GM21619 (cell line): Measurements from ENCODE around the gene RAPGEF2.
"Not testable (repeated sequence)": the region's sequence is repeated elsewhere in the genome, so short reads cannot be mapped to it uniquely, and the experiment has no call there.

ENCODE experiments used
- ATAC-seq: cut with Tn5 transposase; IDR thresholded peaks from one replicate; pipeline ENCODE4 v1.9.1; 2021; ENCODE audit not compliant: unreplicated experiment

The RAPGEF2 gene

GRCh38 chr4:159102622-159103383 is at the start of gene RAPGEF2:
Gene RAPGEF2, plus strand, starts transcription at chr4:159103079. Its CDS starts 1,084 bp downstream, at chr4:159104163.
- peak; percentile 77 for ATAC-seq

- ATAC-seq: no peak
Observed at GRCh38 chr4:159055833-159056232, 47.0 kb upstream of the RAPGEF2 start.

- ATAC-seq: no peak
Observed at GRCh38 chr4:159060161-159060560, 42.7 kb upstream of the RAPGEF2 start.

GRCh38 chr4:159062381-159062780 is 40.5 kb upstream of the RAPGEF2 start:
- no peak for ATAC-seq

GRCh38 chr4:159065513-159066240 is 37.2 kb upstream of the RAPGEF2 start:
- ATAC-seq: no peak

- not testable (repeated sequence) for ATAC-seq
Observed at GRCh38 chr4:159068139-159068538, 34.7 kb upstream of the RAPGEF2 start.

GRCh38 chr4:159069922-159070321 is 33.0 kb upstream of the RAPGEF2 start:
- no peak for ATAC-seq

- no peak for ATAC-seq
Observed at GRCh38 chr4:159070742-159071141, 32.1 kb upstream of the RAPGEF2 start.

GRCh38 chr4:159071178-159071968 is 31.5 kb upstream of the RAPGEF2 start:
- ATAC-seq: no peak

- no peak for ATAC-seq
Observed at GRCh38 chr4:159071969-159072765, 30.7 kb upstream of the RAPGEF2 start.

GRCh38 chr4:159075531-159075932 is 27.3 kb upstream of the RAPGEF2 start:
- ATAC-seq: no peak

- not testable (repeated sequence) for ATAC-seq
Observed at GRCh38 chr4:159077018-159077417, 25.9 kb upstream of the RAPGEF2 start.

- peak; percentile 98 for ATAC-seq
Observed at GRCh38 chr4:159077702-159078495, 25.0 kb upstream of the RAPGEF2 start.

GRCh38 chr4:159079074-159079473 is 23.8 kb upstream of the RAPGEF2 start:
- no peak for ATAC-seq

GRCh38 chr4:159086606-159087005 is 16.3 kb upstream of the RAPGEF2 start:
- no peak for ATAC-seq

- ATAC-seq: no peak
Observed at GRCh38 chr4:159090255-159090654, 12.6 kb upstream of the RAPGEF2 start.

GRCh38 chr4:159094156-159094555 is 8.7 kb upstream of the RAPGEF2 start:
- not testable (repeated sequence) for ATAC-seq

- no peak for ATAC-seq
Observed at GRCh38 chr4:159096434-159096833, 6.4 kb upstream of the RAPGEF2 start.

- ATAC-seq: no peak
Observed at GRCh38 chr4:159097144-159097543, 5.7 kb upstream of the RAPGEF2 start.

GRCh38 chr4:159097785-159098184 is 5.1 kb upstream of the RAPGEF2 start:
- no peak for ATAC-seq
